ENCODE measurements around the gene MSH4.

DNA sequence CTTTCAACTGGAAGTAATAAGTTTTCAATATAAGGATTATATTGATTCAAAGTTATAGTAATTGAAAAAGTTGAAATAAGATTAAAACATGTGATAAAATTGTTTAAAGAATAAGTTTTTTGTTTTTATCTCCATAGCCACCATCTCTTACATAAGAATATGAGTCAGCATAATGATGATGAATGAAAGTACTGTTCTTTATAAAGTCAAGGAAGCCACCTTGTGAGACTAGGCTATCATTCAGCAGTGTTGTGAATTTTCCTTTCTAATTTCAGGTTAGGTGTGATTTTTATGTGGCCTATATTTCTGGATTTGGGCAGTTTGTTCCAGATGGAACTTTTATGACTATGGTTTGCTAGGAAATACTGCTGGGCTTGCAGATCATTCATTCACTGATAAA, 157.9 kb downstream of the MSH4 start:
- TF ChIP-seq, protein P1, sequence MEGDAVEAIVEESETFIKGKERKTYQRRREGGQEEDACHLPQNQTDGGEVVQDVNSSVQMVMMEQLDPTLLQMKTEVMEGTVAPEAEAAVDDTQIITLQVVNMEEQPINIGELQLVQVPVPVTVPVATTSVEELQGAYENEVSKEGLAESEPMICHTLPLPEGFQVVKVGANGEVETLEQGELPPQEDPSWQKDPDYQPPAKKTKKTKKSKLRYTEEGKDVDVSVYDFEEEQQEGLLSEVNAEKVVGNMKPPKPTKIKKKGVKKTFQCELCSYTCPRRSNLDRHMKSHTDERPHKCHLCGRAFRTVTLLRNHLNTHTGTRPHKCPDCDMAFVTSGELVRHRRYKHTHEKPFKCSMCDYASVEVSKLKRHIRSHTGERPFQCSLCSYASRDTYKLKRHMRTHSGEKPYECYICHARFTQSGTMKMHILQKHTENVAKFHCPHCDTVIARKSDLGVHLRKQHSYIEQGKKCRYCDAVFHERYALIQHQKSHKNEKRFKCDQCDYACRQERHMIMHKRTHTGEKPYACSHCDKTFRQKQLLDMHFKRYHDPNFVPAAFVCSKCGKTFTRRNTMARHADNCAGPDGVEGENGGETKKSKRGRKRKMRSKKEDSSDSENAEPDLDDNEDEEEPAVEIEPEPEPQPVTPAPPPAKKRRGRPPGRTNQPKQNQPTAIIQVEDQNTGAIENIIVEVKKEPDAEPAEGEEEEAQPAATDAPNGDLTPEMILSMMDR (conservative IDR thresholded peaks at IDR 0.05; ENCODE audit: low read length) = no peak
- TF ChIP-seq EZH2phosphoT487 (IDR thresholded peaks at IDR 0.05; ENCODE audit: borderline replicate concordance) = no peak

Measured in Loucy (cell line).